HG02571 (cell line): ENCODE data around the gene P4HA2.
"Not testable (repeated sequence)": the region's sequence is repeated elsewhere in the genome, so short reads cannot be mapped to it uniquely, and the experiment has no call there.

Experiments used
- ATAC-seq: cut with Tn5 transposase; IDR thresholded peaks from one replicate; pipeline ENCODE4 v1.9.1; 2021; ENCODE audit warnings: mild to moderate bottlenecking, moderate library complexity; ENCODE audit not compliant: unreplicated experiment

P4HA2 gene

GRCh38 chr5:132203916-132204315 is 23.7 kb downstream of the P4HA2 start:
- ATAC-seq = no peak

- ATAC-seq = no peak
Observed at GRCh38 chr5:132203464-132203818, 24.2 kb downstream of the P4HA2 start.

- no peak for ATAC-seq
Observed at GRCh38 chr5:132202711-132203463, 24.8 kb downstream of the P4HA2 start.

- ATAC-seq = no peak
Observed at GRCh38 chr5:132199116-132199680, 28.5 kb downstream of the P4HA2 start.

- no peak for ATAC-seq
Observed at GRCh38 chr5:132198571-132198970, 29.1 kb downstream of the P4HA2 start.

GRCh38 chr5:132195727-132196126 is 31.9 kb downstream of the P4HA2 start:
- no peak for ATAC-seq

GRCh38 chr5:132193165-132193694 is 34.4 kb downstream of the P4HA2 start:
- ATAC-seq = no peak

GRCh38 chr5:132190161-132190817 is 37.4 kb downstream of the P4HA2 start:
- no peak for ATAC-seq

GRCh38 chr5:132184588-132184987 is 43.1 kb downstream of the P4HA2 start:
- ATAC-seq = no peak

- ATAC-seq = no peak
Observed at GRCh38 chr5:132183723-132184122, 43.9 kb downstream of the P4HA2 start.

- ATAC-seq = no peak
Observed at GRCh38 chr5:132182359-132183040, 45.2 kb downstream of the P4HA2 start.

- ATAC-seq = no peak
Observed at GRCh38 chr5:132181011-132181629, 46.5 kb downstream of the P4HA2 start.

- ATAC-seq = no peak
Observed at GRCh38 chr5:132180134-132180745, 47.4 kb downstream of the P4HA2 start.

- no peak for ATAC-seq
Observed at GRCh38 chr5:132179405-132179804, 48.2 kb downstream of the P4HA2 start.

GRCh38 chr5:132177691-132178149 is 49.9 kb downstream of the P4HA2 start:
- no peak for ATAC-seq

- ATAC-seq = no peak
Observed at GRCh38 chr5:132176987-132177386, 50.7 kb downstream of the P4HA2 start.

GRCh38 chr5:132176521-132176945 is 51.1 kb downstream of the P4HA2 start:
- no peak for ATAC-seq

GRCh38 chr5:132162945-132163344 is 64.7 kb downstream of the P4HA2 start:
- ATAC-seq = no peak

- ATAC-seq = not testable (repeated sequence)
Observed at GRCh38 chr5:132161574-132162326, 65.9 kb downstream of the P4HA2 start.

- ATAC-seq = no peak
Observed at GRCh38 chr5:132156413-132156812, 71.2 kb downstream of the P4HA2 start.
